ES-I3 (cell line): ENCODE results near the gene TRIM10.
"Not testable (repeated sequence)": the region's sequence is repeated elsewhere in the genome, so short reads cannot be mapped to it uniquely, and the experiment has no call there.

ENCODE experiments used
- H3K36me3 ChIP-seq: 2 replicates; pipeline ENCODE4 v1.6.1; 2013; ENCODE audit warnings: mild to moderate bottlenecking, low read length, control low read depth, moderate library complexity; ENCODE audit not compliant: insufficient read depth
- H3K4me1 ChIP-seq: 2 replicates; pipeline ENCODE4 v1.6.1; 2013; ENCODE audit warnings: mild to moderate bottlenecking, control low read depth, low read length; ENCODE audit not compliant: insufficient read depth
- H3K9ac ChIP-seq: 2 replicates; pipeline ENCODE4 v1.6.1; 2013; ENCODE audit warnings: low read depth, mild to moderate bottlenecking, low read length, moderate library complexity
- H3K9me3 ChIP-seq: 2 replicates; pipeline ENCODE4 v1.6.1; 2013; ENCODE audit warnings: mild to moderate bottlenecking, low read length, moderate library complexity; ENCODE audit not compliant: control insufficient read depth, insufficient read depth

The TRIM10 gene

DNA sequence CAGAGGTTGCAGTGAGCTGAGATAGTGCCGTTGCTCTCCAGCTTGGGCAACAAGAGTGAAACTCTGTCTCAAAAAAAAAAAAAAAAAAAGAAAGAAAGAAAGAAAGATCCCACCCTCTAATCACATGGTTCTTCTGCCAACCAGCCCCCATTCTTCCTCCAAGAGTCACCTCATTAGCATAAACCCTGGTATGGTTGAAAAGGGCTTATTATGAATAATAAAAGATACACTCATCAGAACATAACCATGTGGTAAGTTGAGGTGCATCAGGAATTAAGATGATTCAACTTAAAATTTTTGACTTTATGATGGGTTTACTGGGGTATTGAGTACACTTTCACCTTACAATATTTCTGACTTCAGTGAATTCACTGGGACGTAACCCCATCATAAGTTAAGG, 25.9 kb downstream of the TRIM10 start:
- Histone ChIP-seq H3K36me3 (no peaks in the 10 kb centered on the region), H3K4me1 (no peaks in the 10 kb centered on the region), H3K9ac (no peak overlapping the region), H3K9me3 (no peaks in the 10 kb centered on the region)

DNA sequence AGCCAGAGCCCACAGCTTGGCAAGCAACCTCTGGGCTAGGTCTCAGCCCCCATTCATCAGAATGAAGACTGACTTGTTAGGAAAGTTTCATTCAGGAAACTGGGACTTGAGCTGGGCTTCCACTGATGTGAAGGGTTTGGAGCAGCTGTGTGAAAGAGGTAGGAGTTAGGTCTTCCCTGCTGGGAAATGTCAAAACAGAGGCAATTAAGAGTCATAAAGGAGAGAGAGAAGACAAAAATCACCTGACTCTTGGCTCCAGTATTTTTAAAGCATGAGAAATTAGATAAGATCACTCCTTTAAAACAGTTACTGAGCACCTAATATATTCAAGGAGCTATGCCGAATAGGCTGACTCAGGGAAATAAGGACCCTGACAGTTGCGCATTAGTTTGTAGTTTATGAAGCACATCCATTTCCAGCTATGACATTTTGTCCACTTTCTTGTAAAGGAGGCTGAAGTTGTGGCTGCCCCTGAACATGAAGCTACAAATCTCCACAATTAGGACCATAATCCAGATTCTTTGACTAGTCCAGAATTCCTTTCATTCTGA, 29.0 kb downstream of the TRIM10 start:
- H3K36me3 ChIP-seq = no peaks in the 10 kb centered on the region
- no peak overlapping the region for H3K9ac ChIP-seq
- H3K9me3 ChIP-seq = no peaks in the 10 kb centered on the region
- no peaks in the 10 kb centered on the region for H3K4me1 ChIP-seq

DNA sequence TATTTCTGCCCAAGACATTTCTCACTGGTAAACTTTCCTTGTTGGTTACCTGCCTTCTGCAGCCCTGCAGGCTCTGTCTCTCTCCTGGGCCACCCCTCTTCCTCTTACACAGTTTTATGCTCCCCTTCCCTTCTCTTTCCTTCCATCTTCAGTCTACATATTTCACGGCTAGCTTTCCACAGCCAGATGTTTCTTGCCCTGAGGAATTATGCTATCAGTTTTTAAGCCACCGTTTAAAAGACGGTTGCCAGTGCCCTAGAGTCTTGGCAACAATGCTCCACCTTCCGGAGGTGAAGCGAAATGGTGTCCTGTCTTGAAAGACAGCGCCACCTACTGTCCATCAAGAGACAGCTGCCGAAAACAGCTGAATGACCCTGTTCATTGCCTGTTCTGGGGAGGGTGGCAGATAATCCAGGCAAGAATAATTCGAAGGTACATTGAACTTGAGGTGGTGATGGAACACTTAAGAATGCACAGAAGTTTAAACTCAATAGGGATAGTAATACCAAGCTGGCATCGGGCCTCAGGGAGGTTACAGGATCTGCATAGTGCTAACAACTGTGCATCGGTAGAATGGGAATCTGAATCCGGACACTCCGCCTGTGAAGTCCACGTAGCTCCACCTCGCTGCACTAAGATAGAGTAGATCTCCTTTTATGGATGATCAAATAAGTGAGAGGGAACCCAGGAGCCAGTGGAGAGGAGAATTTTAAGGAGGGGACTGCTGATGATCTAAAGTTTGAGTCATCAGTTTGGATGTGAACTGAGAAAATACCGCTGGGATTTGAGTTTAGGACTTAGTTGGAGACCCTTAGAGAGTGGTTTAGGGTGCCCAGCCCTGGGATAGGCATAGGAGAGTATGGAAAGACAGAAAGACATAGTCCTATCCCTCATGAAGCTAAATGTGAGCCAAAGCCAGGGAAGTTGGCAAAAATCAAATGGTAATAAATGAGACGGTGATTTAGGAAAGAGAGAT, 29.8 kb downstream of the TRIM10 start:
- H3K9ac ChIP-seq = no peak overlapping the region
- no peaks in the 10 kb centered on the region for H3K36me3 ChIP-seq
- no peaks in the 10 kb centered on the region for H3K9me3 ChIP-seq
- H3K4me1 ChIP-seq = no peaks in the 10 kb centered on the region

DNA sequence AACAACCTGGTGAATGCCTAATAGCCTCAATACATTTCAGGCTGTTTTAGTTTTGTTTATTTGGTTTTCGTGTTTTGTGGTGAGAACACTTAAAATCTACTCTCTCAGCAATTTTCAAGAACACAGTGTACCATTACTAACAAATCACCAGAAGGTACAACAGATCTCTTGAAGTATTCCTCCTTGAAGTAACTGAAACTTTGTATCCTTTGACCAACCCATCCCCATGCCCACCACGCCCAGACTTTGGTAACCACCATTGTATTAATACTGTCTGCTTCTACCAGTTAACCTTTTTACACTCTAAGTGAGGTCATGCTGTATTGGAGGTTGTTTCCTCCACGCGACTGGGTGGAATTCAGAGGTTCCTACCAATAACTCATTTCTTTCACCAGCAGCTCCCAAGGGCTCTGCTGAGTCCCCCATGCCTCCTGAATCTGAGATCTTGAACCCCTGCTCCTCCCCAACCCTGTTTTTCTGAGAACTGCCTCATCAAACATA, 30.8 kb downstream of the TRIM10 start:
- no peak overlapping the region for H3K9ac ChIP-seq
- H3K4me1 ChIP-seq = no peaks in the 10 kb centered on the region
- no peaks in the 10 kb centered on the region for H3K36me3 ChIP-seq
- no peaks in the 10 kb centered on the region for H3K9me3 ChIP-seq

DNA sequence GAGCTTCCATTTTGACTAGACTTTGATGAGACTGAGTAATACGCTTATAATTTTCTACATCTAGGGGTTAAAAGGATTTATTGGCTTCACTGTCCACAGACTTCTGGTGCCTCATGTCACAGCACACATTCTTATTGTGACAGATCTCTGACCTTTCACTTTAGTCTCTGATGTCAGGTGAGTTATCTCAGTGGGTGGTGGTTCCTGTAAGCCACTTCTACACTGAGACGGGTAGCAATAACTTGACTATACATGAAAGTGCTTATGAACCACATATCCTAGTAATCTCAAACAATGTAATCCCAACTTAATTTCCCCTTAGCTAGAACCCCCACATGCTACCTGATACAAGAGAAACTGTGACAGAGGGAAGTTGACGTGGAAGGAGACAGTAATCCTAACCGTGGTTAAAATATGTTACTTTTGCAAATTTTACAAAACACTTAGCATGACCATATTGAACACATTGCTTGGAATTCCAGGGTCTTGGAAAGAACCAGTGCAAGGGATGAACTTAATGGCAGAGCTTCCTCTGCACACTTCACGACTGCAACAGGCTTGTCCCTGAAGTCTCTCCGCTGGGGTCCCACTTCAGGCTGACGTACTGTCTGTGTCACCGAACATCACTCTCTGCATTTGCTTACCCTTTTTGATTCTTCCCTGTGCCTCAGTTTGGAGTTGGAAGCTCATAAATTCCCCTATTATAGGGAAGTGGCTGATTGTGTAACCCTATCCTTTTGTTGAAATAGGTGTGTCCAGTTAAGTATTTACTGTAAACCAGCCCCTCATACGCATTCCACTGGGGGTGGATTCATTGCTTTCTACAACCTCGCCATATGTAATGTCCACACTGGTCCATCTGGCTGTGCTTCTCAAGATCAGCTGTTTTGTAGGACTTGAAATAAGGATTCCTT, 31.5 kb downstream of the TRIM10 start:
- H3K9me3 ChIP-seq = no peaks in the 10 kb centered on the region
- H3K4me1 ChIP-seq = no peaks in the 10 kb centered on the region
- H3K36me3 ChIP-seq = no peaks in the 10 kb centered on the region
- no peak overlapping the region for H3K9ac ChIP-seq

DNA sequence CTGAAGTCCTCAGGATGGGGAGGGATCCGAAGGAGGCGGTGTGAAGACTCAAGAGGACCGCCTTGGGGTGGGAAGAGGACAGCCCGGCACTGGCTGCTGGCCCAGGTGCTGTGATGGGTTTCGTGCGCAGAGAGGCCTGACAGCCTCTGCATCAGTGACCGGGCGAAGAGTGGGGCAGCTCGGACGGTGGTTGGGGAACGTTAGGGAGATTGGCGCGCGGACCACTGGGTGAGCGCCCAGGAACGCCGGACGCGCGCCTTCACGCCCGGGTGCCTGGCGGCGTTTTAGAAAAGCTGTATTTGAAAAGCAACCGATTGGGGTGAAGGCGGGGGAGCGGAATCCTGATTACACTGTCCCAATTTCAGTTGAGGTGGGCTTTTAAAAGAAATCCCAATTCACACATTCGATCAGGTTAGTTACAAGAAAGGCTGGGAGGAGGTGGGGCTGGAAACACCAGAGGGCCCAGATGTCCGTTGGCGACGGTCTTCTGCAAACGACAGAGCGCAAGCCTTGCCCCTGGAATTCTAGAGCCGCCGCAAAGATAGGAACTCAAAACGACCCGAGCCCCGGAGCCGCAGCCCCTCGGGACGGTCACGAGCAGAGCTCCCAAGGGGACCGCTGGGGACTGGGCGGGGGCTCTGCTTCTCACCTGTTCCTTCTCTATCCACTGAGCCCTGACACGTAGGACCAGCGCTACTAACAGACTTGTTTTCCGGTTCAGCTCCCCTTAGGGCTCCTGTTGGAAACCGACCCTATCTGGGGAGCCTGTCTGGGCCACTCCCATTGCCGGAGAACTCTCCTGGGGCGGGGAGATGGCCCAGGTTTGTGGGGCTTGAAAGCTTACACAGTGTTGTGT, 33.5 kb downstream of the TRIM10 start:
- peak overlapping the region; percentile 65 for H3K9ac ChIP-seq
- no peaks in the 10 kb centered on the region for H3K9me3 ChIP-seq
- H3K4me1 ChIP-seq = no peaks in the 10 kb centered on the region

DNA sequence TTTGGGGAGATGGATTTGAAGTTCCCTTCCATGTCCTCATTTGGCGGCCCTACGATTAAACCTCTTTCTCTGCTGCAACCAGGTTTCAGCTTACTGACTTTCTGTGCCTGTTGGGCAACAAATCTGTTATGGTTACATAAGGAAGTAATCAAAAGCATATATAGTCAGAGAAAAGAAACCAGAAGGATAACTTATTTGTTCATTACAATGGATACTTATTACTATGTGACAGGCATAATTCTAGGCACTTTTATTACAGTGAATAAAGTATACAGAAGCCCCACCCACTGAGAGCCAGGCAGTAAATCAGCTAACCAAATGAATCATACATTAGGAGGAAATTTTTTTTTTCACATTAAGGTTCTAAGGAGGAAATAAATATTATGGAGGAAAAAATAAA, 38.5 kb downstream of the TRIM10 start:
- no peak overlapping the region for H3K9ac ChIP-seq
- no peaks in the 10 kb centered on the region for H3K9me3 ChIP-seq
- H3K36me3 ChIP-seq = no peaks in the 10 kb centered on the region
- no peaks in the 10 kb centered on the region for H3K4me1 ChIP-seq

More for the DNA sequence above, 33.5 kb downstream of the TRIM10 start:
- no peaks in the 10 kb centered on the region for H3K36me3 ChIP-seq

DNA sequence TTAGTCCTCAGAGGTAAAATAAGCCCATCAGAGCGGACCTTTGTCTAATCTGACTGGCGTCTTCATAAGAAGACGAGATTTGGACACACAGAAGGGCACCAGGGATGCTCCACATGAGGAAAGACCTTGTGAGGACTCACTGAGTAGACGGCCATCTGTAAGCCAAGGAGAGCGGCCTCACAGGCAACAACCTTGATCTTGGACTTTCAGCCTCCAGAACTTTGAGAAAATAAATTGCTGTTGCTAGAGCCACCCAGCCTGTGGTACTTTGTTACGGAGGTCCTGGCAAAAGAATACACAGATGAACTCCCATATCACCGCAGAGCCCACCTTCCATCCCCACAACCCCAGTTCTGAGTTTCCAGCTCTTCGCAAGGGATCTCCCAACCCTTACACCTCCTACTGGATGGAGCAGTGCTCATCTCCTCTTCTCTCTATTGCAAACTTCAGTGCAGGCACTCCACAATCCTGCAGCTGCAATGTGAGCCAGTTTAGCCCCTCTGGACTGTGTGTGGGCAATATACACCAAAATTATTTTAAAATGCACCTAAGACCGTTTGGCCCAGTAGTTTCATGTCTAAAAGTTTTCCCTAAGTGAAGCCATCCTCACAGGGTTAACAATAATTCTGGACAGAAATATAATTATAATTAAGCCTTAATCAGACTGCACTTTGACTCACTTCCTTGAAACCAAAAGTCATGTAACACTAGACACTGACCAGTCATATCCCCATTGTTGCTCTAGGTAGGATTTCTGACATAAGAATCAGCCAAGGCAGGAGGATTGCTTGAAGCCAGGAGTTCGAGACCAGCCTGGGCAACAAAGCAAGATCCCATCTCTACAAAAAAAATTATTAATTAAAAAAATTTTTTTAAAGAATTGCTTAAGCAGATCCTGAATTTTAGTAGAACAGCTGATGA, 39.3 kb downstream of the TRIM10 start:
- Histone ChIP-seq H3K4me1 (no peaks in the 10 kb centered on the region), H3K9me3 (no peaks in the 10 kb centered on the region), H3K36me3 (no peaks in the 10 kb centered on the region), H3K9ac (no peak overlapping the region)

DNA sequence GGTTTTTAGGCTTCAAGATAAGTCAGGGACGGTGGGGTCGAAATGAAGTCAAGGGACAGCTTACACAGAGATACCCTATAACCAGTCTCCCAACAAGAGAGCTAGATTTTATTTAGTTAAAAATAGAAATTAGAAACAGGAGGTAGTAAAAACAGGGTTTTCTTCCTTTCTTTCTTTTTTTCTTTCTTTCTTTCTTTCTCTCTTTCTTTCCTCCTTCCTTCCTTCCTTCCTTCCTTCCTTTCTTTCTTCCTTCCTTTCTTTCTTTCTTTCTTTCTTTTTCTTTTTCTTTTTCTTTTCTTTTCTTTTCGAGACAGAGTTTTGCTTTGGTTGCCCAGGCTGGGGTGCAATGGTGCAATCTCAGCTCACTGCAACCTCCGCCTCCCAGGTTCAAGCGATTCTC, 42.3 kb downstream of the TRIM10 start:
- H3K9me3 ChIP-seq, H3K36me3 ChIP-seq, H3K9ac ChIP-seq, H3K4me1 ChIP-seq: not testable (repeated sequence)

DNA sequence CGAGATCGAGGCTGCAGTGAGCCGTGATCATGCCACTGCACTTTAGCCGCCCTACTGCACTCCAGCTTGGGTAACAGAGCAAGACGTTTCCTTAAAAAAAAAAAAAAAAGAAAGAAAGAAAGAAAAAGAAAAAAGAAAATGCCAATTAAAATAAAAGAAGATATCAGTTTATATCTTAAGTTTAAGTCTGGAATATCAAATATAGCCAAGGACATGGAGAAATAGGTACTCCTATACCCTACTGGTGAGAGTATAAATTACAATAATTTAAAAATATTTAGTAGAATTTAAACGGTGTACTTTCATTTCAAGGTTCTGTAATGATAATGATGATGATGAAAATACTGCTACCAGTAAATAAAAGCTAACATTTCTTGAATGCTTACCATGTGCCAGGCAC, 44.3 kb downstream of the TRIM10 start:
- H3K9me3 ChIP-seq = no peaks in the 10 kb centered on the region
- H3K36me3 ChIP-seq = no peaks in the 10 kb centered on the region
- no peak overlapping the region for H3K9ac ChIP-seq
- no peaks in the 10 kb centered on the region for H3K4me1 ChIP-seq

DNA sequence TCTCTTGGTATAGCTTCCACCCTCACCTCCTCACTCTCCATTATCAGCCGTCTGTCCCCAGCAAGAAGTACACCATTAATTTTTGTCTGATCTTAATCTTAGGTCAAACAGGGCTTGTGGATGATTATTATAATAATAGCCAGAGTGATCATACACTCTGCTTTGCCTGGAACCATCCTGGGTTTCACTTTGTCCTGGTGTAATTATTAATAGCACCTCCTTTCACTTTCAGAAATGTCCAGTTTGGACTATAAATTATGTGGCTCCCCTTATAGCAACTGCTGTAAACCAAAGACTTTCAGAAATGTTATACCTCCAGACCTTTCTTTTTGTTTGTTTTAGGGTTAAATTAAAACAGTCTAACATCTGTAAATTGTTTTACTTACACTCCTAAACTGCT, 47.2 kb downstream of the TRIM10 start:
- no peaks in the 10 kb centered on the region for H3K36me3 ChIP-seq
- no peak overlapping the region for H3K9ac ChIP-seq
- H3K9me3 ChIP-seq = no peaks in the 10 kb centered on the region
- H3K4me1 ChIP-seq = no peaks in the 10 kb centered on the region

DNA sequence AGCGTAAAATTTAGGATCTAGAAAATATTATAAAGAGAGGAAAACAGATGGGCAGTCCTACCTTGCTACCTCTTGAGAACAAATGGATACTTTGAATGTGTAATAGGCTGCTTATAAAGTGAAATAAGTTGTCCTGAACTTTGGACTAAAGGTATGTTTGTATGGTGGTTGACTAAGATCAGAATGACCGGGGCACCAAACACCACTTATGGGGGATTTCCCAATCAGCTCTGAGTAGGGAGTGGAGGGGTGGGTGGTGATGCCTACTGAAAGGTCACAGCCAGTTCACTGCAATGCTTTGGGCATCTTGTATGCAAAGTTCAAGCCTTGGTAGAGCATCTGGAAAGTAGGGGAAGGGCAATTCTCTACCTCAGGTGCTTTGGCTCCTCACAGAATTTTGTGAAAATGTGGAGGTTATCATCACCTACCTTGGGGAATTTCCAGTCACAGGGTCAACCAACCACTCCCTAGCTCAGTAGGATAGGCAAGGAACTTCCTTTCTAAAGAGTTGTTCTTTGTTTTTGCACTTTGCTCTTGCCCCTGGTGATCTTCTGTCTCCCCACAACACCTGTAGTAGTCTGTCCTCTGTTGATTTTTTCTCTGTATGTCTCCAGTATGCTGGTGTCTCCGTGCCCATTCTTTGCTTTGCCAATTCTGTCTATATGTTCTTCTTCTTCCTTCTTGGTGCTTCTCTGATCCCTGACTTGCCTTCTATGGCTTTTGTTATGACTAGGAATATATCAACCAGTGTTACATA, 47.8 kb downstream of the TRIM10 start, which contains the start of gene TRIM31:
Gene TRIM31, minus strand, starts transcription at position 88 of the 757 bp plus-strand sequence. CDS start 285 bp downstream, outside the sequence.
- Histone ChIP-seq H3K9me3 (no peaks in the 10 kb centered on the region), H3K4me1 (no peaks in the 10 kb centered on the region), H3K9ac (no peak within 1 kb of the TSS), H3K36me3 (no peaks in the 10 kb centered on the region)
